Measurements from ENCODE around the gene MAGI3.

GRCh38 chr1:113605146-113605545, 214.8 kb downstream of the MAGI3 start:
- TF ChIP-seq EP300 (IDR thresholded peaks at IDR 0.05; ENCODE audit: borderline replicate concordance) (no peak), MAX (IDR thresholded peaks at IDR 0.05) (no peak), ZBTB7A (IDR thresholded peaks at IDR 0.05; ENCODE audit: low read depth) (no peak), RAD21 (IDR thresholded peaks at IDR 0.05; ENCODE audit: low read depth) (no peak), TEAD4 (IDR thresholded peaks at IDR 0.05) (no peak), YY1 (IDR thresholded peaks at IDR 0.05; ENCODE audit: low read depth) (no peak), REST (IDR thresholded peaks at IDR 0.05; ENCODE audit: low read depth) (no peak), TAF1 (IDR thresholded peaks at IDR 0.05; ENCODE audit: low read depth) (no peak), CEBPB (IDR thresholded peaks at IDR 0.05) (no peak)

All from Ishikawa (cell line).